Brain pericyte (primary cell): Measurements from ENCODE around the gene FBXO44.

ENCODE experiments used
- DNase-seq: peaks from one replicate; pipeline ENCODE4 v3.0.0-alpha.2; 2012; ENCODE audit warnings: low read depth, low spot score

FBXO44 gene

GRCh38 chr1:11690397-11691301 is 36.0 kb downstream of the FBXO44 start:
- no peak for DNase-seq

GRCh38 chr1:11691302-11691914 is 36.7 kb downstream of the FBXO44 start, which contains the start of gene DRAXIN:
Gene DRAXIN (plus strand): TSS chr1:11691710. CDS start chr1:11706259, 14,549 bp downstream.
- DNase-seq, result no peak

DNA sequence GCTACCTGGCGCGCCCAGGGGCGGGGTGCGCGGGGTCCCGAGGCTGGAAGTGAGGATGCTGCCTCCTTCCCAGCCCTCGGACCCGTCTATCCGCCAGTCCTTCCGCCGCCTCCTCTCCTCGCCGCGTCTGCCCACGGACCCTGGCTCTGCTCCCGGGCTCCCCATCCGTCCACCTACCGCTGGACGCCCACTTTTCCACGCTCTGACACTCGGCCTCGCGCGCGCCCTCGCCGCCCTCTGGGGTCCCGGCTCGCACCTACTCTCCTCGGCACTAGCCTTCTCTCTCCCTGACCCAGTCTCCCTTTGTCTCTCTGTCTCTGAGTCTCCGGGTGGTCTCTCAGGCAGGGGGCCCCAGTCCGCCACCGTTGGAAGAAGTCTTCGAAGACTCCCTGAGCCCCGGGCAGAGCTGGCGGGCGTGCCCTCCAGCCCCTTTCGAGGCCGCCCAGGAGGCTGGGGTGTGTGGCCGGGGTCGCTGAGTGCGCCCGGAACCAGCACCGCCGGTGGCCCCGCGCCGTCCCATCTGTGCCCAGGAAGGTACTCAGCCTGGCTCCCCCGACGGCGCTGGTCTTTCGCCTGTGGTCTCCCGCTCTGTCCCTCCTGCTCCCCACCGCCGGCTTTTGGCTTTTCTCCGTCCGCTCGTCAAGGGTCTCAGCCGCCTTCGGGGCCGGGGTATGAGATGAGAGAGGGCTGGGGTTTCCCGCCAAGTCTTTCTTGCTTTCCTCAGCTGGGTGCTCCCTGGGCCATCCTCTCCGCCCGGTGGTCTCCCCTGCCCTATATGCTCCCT is 37.4 kb downstream of the FBXO44 start:
- no peak for DNase-seq

DNA sequence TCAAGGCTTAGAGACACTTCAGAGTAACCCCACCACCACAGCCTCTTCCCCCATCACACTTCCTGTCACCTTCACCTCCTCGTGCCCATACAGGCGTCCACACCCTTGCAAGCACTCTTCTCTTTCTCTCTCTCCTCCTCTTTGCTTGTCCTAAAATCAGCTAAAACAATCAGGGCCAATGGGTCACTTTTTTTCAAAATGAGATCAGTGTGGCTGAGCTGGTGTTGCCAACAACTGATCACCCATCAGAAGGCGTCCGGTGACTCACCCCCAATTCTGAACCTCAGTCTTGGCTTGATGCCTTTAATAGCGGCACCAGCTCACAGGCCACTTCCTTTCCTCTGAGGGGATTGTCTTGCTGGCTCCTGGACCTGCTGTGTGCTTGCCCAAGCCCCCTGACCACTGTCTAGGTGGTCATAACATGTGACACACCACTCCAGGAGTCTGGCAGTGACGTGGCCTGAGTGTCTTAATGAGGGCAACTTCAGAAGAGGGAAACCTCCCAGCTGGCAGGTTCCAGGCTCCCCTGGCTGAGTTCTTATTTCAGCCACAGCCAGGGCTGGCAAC is 38.4 kb downstream of the FBXO44 start:
- DNase-seq, result no peak

DNA sequence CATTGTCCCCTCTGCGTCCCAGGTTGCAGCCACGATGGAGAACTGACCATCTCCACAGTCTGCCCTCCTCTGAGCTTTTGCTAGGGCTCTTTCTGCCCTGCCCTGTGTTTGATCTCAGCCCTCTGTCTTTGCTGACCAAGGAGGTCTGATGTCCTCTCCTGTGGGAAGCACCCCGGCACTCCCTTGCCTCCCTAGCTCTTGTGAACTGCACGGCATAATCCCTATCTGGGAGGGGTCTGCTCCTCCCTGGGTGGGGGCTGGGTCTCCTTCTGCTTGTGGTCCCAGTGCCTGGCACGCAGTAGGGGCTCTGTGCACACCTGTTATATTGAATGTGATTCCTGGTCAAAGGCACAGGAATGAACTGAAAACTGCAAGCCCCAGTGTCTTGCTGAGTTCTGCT is 39.2 kb downstream of the FBXO44 start:
- DNase-seq, result no peak

DNA sequence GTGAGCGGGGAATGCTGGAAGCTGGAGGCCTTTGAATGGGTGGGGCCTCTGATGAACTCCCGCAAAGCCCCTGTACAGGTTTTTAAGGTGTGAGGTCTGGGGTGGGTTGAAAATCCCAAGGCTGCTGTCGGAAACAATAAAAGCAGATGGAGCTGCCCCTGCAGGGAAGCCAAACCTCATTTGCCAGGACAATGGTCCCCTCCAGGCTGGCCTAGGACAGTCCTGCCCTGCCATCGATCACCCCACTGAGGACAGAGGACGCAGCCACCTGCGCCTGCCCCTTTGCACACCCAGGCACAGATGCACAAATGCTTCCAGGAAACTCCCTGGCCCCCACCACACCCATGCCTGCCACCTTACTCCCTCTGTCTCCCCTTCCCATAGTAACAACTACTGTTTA is 41.2 kb downstream of the FBXO44 start:
- no peak for DNase-seq

DNA sequence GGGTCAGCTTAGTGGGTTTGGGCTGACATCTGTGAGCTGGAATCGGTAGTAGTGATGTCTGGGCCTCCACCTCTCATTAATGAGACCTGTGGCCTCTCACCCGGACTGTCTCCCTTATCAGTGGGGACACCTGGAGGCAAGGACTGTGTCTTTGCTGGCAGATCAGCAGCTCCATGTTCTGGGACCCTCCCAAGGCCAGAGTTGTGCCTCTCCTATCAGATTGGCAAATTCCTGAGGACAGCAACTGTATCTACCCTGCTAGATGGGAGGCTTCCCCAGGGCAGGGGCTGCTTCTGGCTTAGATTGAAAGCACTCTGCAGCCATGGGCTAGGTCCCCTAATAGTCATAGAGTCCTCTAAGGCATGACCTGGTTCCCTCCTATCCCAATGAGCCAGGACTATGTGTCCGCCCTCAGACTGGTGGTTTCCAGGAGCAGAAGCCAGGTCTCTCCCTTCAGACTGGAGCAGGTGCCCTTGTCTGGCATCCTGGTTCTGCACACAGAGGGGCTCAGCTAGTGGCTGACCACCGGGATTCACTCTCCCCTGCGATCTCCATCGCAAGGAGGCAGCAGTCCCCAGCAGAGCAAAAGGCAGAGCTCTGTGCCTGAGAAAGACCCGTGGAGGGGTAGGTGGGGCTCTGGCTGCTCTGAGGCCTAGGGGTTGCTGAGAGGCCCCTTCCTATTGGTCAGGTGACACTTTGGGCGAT is 42.7 kb downstream of the FBXO44 start:
- DNase-seq, result no peak

GRCh38 chr1:11697893-11698210 is 43.2 kb downstream of the FBXO44 start:
- DNase-seq, result no peak

DNA sequence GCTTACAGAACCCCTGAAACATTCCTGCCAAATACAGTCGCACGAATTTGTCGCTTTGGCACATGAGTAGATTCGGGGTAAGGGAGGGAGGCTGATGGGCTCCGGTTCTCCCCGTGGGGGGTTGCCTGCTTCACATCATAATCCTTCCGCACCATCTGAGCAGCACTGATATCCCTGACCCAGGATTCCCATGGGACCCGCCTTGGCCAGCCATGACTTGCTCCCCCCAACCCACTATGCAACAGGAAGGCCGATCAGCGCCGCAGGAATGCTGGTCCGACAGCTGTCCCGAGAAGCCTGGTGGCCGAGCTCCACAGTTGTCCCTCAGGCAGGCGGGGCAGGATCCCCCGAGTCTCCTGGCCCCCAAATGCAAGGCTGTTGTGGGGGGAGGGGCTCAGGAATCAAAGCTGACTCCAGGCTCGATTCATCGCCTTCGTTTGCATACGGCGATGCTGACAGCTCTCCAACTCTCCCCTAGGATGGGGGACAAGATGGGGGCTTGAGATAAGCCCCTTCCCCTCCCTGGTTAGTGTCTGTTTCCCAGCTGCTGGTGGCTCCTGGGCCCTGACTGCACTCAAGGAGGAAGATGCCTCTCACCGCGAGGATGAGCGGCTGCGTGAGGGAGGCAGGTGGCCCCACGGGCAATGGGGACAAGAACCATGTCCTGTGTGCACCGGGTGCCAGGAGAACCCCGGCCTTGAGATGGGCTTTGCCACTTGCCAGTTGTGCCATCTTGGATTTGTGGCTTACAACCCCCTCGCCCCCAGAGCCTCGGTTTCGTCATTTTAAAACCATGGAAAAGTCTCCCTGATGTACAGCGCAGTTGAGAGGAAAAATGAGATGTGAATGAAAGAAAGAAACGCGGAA is 46.2 kb downstream of the FBXO44 start:
- no peak for DNase-seq

DNA sequence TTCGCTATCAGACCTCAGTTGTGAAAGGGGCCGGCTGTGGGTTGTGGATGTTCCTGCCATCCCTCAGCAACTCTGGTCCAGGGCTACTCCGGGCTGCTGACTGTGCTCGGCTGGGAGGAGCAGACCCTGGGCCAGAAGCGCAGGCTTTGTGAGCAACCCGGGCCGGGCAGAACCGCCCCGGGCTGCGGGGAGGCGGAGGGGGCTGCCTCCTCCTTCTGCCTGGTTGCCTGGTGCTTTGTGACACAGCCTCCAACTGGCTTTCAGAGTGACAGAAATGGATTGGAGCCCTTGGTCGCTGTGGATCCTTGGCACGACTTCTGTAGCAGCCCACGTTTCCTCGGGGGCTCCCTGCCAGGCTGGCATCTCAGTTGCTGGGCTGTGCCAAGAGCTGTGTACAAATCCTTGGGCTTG is 46.9 kb downstream of the FBXO44 start:
- no peak for DNase-seq

DNA sequence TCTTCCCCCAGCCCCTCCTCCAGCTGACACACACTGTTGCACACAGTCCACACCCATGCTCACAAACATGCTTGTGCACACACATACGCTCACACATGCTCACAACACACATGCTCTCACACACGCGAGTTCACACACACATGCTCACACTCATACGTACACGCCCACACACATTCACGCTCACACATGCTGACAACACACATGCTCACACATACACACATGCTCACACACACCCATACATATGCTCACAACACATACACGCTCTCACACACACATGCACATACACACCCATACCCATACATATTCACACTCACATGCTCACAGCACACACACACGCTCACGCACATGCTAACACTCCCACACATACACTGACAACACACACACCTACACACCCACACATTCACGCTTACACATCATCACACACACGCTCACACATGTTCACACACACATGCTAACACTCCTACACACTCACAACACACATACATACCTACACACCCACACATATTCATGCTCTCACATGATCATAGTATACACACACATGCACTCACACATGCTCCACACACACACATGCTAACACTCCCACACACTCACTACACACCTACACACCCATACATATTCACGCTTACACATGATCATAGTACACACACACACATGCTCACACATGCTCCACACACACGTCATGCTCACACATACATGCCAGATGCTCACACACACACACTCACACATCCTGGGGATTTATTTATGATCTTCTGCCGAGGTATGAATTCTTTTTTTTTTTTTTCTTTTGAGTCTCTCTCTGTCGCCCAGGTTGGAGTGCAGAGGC is 47.5 kb downstream of the FBXO44 start:
- DNase-seq, result no peak

GRCh38 chr1:11703357-11704193 is 48.9 kb downstream of the FBXO44 start:
- DNase-seq, result no peak

DNA sequence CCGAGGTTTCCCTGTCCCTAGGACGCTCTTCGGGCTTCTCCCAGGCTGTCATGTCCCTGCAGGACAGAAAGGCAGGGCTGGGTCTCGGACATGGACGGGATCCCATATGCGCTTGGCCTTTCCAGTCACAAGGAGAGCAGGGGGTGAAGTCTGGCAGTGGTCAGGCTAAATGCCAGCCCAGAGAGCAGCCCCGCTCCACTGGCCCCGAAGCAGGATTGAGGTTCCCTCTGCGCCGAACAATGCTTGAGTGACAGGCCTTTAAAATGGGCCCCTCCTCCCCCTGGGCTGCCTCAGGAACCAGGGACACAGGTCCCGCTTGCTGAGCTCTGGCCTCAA is 49.5 kb downstream of the FBXO44 start:
- no peak for DNase-seq

GRCh38 chr1:11704691-11705475 is 50.2 kb downstream of the FBXO44 start:
- no peak for DNase-seq

GRCh38 chr1:11705596-11705995 is 50.9 kb downstream of the FBXO44 start:
- no peak for DNase-seq

- DNase-seq, result no peak
These were observed 51.6 kb downstream of the FBXO44 start for GRCh38 chr1:11706292-11706691.

DNA sequence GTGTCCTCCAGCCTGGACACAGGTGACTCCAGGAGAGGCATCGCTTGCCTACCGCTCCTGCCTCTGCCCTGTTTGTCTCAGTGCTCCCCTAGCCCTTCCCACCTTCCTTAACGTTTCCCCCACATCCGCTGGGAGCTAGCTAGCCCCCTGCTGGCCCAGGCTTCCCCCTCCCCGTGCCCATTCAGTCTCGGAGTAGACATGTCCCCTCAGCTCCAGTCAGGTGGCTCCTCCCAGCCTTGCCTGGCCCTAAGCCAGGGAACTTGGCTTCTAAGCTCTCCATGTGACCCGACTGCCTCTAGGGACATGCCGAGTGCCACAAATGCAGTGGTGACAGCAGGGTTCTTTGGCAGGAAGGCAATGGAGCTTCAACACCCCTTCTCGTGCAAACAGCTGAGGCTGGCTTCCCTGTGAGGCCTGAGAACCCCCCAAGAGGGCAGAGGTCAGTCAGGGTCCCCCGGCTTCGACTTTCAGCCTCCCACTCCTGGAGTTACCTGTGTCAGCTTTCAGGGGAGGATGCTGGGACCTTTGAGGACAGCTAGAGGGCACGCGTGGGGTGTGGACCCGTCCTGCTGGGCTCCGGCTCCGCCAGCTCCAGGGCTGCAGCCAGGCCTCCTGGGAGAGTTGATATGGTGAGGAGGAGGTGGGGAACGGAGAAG is 53.1 kb downstream of the FBXO44 start:
- no peak for DNase-seq
